ENCODE results near the gene CLNS1A.

GRCh38 chr11:77568306-77568705 is 69.3 kb downstream of the CLNS1A start:
- TF ChIP-seq ZKSCAN1 (IDR thresholded peaks at IDR 0.05; ENCODE audit: low read depth, low read length), result no peak
- TF ChIP-seq ZNF407 (IDR thresholded peaks at IDR 0.05; ENCODE audit: low read depth), result no peak
- TF ChIP-seq ZBTB26 (CRISPR knock-in tag; IDR thresholded peaks at IDR 0.05), result no peak
- TF ChIP-seq EP300 (IDR thresholded peaks at IDR 0.05; ENCODE audit: low read length), result no peak
- no peak for TF ChIP-seq PHF21A (IDR thresholded peaks at IDR 0.05; ENCODE audit: borderline replicate concordance, low read depth)
- TF ChIP-seq RAD21 (CRISPR knock-in tag; conservative IDR thresholded peaks at IDR 0.05 in 1 of 2, IDR thresholded peaks at IDR 0.05 in 1 of 2), result no peak
- TF ChIP-seq, protein P1, sequence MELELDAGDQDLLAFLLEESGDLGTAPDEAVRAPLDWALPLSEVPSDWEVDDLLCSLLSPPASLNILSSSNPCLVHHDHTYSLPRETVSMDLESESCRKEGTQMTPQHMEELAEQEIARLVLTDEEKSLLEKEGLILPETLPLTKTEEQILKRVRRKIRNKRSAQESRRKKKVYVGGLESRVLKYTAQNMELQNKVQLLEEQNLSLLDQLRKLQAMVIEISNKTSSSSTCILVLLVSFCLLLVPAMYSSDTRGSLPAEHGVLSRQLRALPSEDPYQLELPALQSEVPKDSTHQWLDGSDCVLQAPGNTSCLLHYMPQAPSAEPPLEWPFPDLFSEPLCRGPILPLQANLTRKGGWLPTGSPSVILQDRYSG (tag; conservative IDR thresholded peaks at IDR 0.05; ENCODE audit: low read depth), result no peak
- TF ChIP-seq RCOR1 (IDR thresholded peaks at IDR 0.05; ENCODE audit: borderline replicate concordance in 1 of 2, low read depth in 2 of 2, low read length in 2 of 2), result no peak
- no peak for TF ChIP-seq SETDB1 (IDR thresholded peaks at IDR 0.05; ENCODE audit: low read length)
- TF ChIP-seq CREM (IDR thresholded peaks at IDR 0.05; ENCODE audit: low read depth), result no peak
- TF ChIP-seq KLF16 (IDR thresholded peaks at IDR 0.05), result no peak
- TF ChIP-seq EGR1 (conservative IDR thresholded peaks at IDR 0.05), result no peak

Measured in K562 (cell line).